GM23338 (cell line): ENCODE measurements around the gene WDR33. TPM values are rescaled to one million over a fixed set of nuclear protein-coding genes. Genes with fewer than 3 reads are reported as not detected.
A peak's percentile ranks its signal among the peaks of the same experiment; 100 is the strongest.

Experiments
- ATAC-seq: fragments of 200-7000 bp; cut with Tn5 transposase; 3 replicates; pipeline ENCODE4 v1.9.1; 2020
- DNase-seq: peaks from one replicate; pipeline ENCODE4 v3.0.0-alpha.2; 2015; ENCODE audit warnings: low spot score
- H2AFZ ChIP-seq: fragments of 200-600 bp; sonication (generic); 2 replicates; pipeline ENCODE4 v1.8.0; 2016; ENCODE audit warnings: antibody characterized with exemption, mild to moderate bottlenecking, moderate library complexity
- H3F3A ChIP-seq: fragments of 200-600 bp; sonication (generic); replicated peaks from 2 replicates; pipeline ENCODE4 v1.8.0; 2017; ENCODE audit warnings: antibody characterized with exemption, mixed run types, low read depth
- H3K27ac ChIP-seq: fragments of 200-600 bp; sonication (generic); 2 replicates; pipeline ENCODE4 v1.6.1; 2016; ENCODE audit warnings: low read depth
- H3K27me3 ChIP-seq: fragments of 200-600 bp; sonication (generic); 2 replicates; pipeline ENCODE4 v1.8.0; 2016; ENCODE audit warnings: mild to moderate bottlenecking, mixed run types, moderate library complexity; ENCODE audit not compliant: insufficient read depth
- H3K36me3 ChIP-seq: fragments of 200-600 bp; sonication (generic); 2 replicates; pipeline ENCODE4 v1.8.0; 2016; ENCODE audit warnings: mild to moderate bottlenecking; ENCODE audit not compliant: insufficient read depth
- H3K4me1 ChIP-seq: fragments of 200-600 bp; sonication (generic); 2 replicates; pipeline ENCODE4 v1.8.0; 2016; ENCODE audit warnings: mild to moderate bottlenecking, moderate library complexity; ENCODE audit not compliant: insufficient read depth
- H3K4me2 ChIP-seq: fragments of 200-600 bp; sonication (generic); 2 replicates; pipeline ENCODE4 v1.7.1; 2017; ENCODE audit warnings: mixed run types
- H3K4me3 ChIP-seq: fragments of 200-600 bp; sonication (generic); 2 replicates; pipeline ENCODE4 v1.6.1; 2016; ENCODE audit warnings: mixed run types
- H3K79me2 ChIP-seq: fragments of 200-600 bp; sonication (generic); replicated peaks from 2 replicates; pipeline ENCODE4 v1.8.0; 2017; ENCODE audit warnings: mild to moderate bottlenecking; ENCODE audit not compliant: insufficient read depth
- H3K9me2 ChIP-seq: fragments of 200-600 bp; sonication (generic); 2 replicates; pipeline ENCODE4 v1.8.0; 2017; ENCODE audit not compliant: insufficient read depth
- H4K20me1 ChIP-seq: fragments of 200-600 bp; sonication (generic); replicated peaks from 2 replicates; pipeline ENCODE4 v1.8.0; 2017; ENCODE audit warnings: mild to moderate bottlenecking; ENCODE audit not compliant: insufficient read depth
- H3K27ac Mint-ChIP-seq: 2 replicates; pipeline ENCODE4 v1.8.0; 2020; ENCODE audit warnings: inconsistent platforms, mild to moderate bottlenecking, moderate library complexity, mixed read lengths
- H3K27me3 Mint-ChIP-seq: 3 replicates; pipeline ENCODE4 v1.8.0; 2022; ENCODE audit warnings: low read depth, mild to moderate bottlenecking, moderate library complexity, mixed read lengths, inconsistent platforms; ENCODE audit not compliant: insufficient read depth, poor library complexity
- H3K36me3 Mint-ChIP-seq: 3 replicates; pipeline ENCODE4 v1.8.0; 2021; ENCODE audit warnings: low read depth, mild to moderate bottlenecking, inconsistent platforms, moderate library complexity, mixed read lengths
- H3K4me1 Mint-ChIP-seq: 3 replicates; pipeline ENCODE4 v1.8.0; 2020; ENCODE audit warnings: mild to moderate bottlenecking, inconsistent platforms, mixed read lengths
- H3K4me3 Mint-ChIP-seq: 3 replicates; pipeline ENCODE4 v1.8.0; 2021; ENCODE audit warnings: moderate library complexity, mild to moderate bottlenecking, inconsistent platforms, mixed read lengths
- H3K9me3 Mint-ChIP-seq: 3 replicates; pipeline ENCODE4 v1.8.0; 2020; ENCODE audit warnings: moderate library complexity, mild to moderate bottlenecking, inconsistent platforms, mixed read lengths
- CREB1 ChIP-seq: fragments of 250-450 bp; sonication (Bioruptor Pico); IDR thresholded peaks from 2 replicates; pipeline ENCODE4 v1.5.0; 2020; ENCODE audit warnings: low read depth, mild to moderate bottlenecking, moderate library complexity
- CTCF ChIP-seq, 2 experiments: fragments of 200-600 bp in 1 of 2; sonication (generic) in 1 of 2; conservative IDR thresholded peaks; 2 replicates each; pipeline versions ENCODE4 v1.5.1 to v1.6.1; 2016 to 2017; ENCODE audit warnings: antibody characterized with exemption in 2 of 2, low read depth in 2 of 2, mild to moderate bottlenecking in 2 of 2, moderate library complexity in 1 of 2
- ETS1 ChIP-seq: IDR thresholded peaks from 2 replicates; pipeline ENCODE4 v1.6.1; 2016; ENCODE audit warnings: antibody characterized with exemption
- EZH2 ChIP-seq: fragments of 200-600 bp; sonication (generic); IDR thresholded peaks from one replicate; pipeline ENCODE4 v1.8.0; 2017; ENCODE audit warnings: antibody characterized with exemption, mild to moderate bottlenecking, low read depth; ENCODE audit not compliant: unreplicated experiment
- JUNB ChIP-seq: IDR thresholded peaks from one replicate; pipeline ENCODE4 v1.6.1; 2016; ENCODE audit warnings: antibody characterized with exemption; ENCODE audit not compliant: unreplicated experiment
- NANOG ChIP-seq: IDR thresholded peaks from 2 replicates; pipeline ENCODE4 v1.6.1; 2016; ENCODE audit warnings: antibody characterized with exemption, borderline replicate concordance
- POLR2AphosphoS5 ChIP-seq: IDR thresholded peaks from 2 replicates; pipeline ENCODE4 v1.6.1; 2016; ENCODE audit warnings: antibody characterized with exemption, low read depth
- REST ChIP-seq: IDR thresholded peaks from one replicate; pipeline ENCODE4 v1.6.1; 2018; ENCODE audit warnings: antibody characterized with exemption; ENCODE audit not compliant: unreplicated experiment
- STAT1 ChIP-seq: IDR thresholded peaks from one replicate; pipeline ENCODE4 v1.6.1; 2016; ENCODE audit warnings: antibody characterized with exemption; ENCODE audit not compliant: unreplicated experiment
- ZNF114 ChIP-seq: fragments of 250-450 bp; sonication (Bioruptor Pico); IDR thresholded peaks from 2 replicates; pipeline ENCODE4 v1.5.0; 2020; ENCODE audit warnings: mild to moderate bottlenecking, moderate library complexity
- ZNF331 ChIP-seq: fragments of 250-450 bp; sonication (Bioruptor Pico); IDR thresholded peaks from 2 replicates; pipeline ENCODE4 v1.5.0; 2020; ENCODE audit warnings: low read depth, mild to moderate bottlenecking, moderate library complexity
- polyA plus RNA-seq: library from polyadenylated mRNA; unstranded; fragments of >200 nt; fragmentation: Nextera tagmentation; extraction: Ambion mirVana; gene quantifications from 2 replicates; pipeline ENCODE4 v1.2.1, GENCODE V29; 2016
- total RNA-seq: library from RNA; depleted of rRNA; stranded (reverse); fragments of >200 nt; shearing (Covaris generic); gene quantifications from 2 replicates; pipeline ENCODE4 v1.2.3, GENCODE V29; 2014

The WDR33 gene
- total and polyA plus RNA-seq, 2 experiments from 2014 or later = 37.2 to 54.7 TPM

- H3K27me3 Mint-ChIP-seq = peaks cover 4% of the 10 kb centered on the region
- TF ChIP-seq EZH2 = no peak
- no peaks in the 10 kb centered on the region for H3K36me3 ChIP-seq
- DNase-seq = no peak
- no peaks in the 10 kb centered on the region for H3K27me3 ChIP-seq
- no peak for ATAC-seq
- peaks cover 8% of the 10 kb centered on the region; the same call in 1 of the 2 replicates for H3K4me1 ChIP-seq
- no peaks in the 10 kb centered on the region; the same call in 2 of the 3 replicates for H3K4me1 Mint-ChIP-seq
- peaks cover 78% of the 10 kb centered on the region for H4K20me1 ChIP-seq
- no peak overlapping the region for H3K4me3 Mint-ChIP-seq
- no peak overlapping the region for H3K4me3 ChIP-seq
- H3K79me2 ChIP-seq = peaks cover 100% of the 10 kb centered on the region
- H3K27ac Mint-ChIP-seq = no peak overlapping the region
- no peak overlapping the region for H3K4me2 ChIP-seq
- no peaks in the 10 kb centered on the region for H3K9me2 ChIP-seq
- H2AFZ ChIP-seq = no peak overlapping the region
- H3K9me3 Mint-ChIP-seq = no peaks in the 10 kb centered on the region
- H3K27ac ChIP-seq = no peak overlapping the region
- no peaks in the 10 kb centered on the region for H3F3A ChIP-seq
- H3K36me3 Mint-ChIP-seq = peaks cover 21% of the 10 kb centered on the region
These were observed 11.0 kb downstream of the WDR33 start for GRCh38 chr2:127799926-127800325.

GRCh38 chr2:127796389-127796788 is 14.6 kb downstream of the WDR33 start:
- Histone ChIP-seq H3K27me3 (no peaks in the 10 kb centered on the region), H3F3A (no peaks in the 10 kb centered on the region), H3K36me3 (no peaks in the 10 kb centered on the region), H3K9me2 (no peaks in the 10 kb centered on the region), H3K4me2 (no peak overlapping the region), H3K79me2 (peaks cover 100% of the 10 kb centered on the region), H3K27ac (peak overlapping the region; percentile 47; the same call in 1 of the 2 replicates), H4K20me1 (peaks cover 66% of the 10 kb centered on the region), H3K4me3 (no peak overlapping the region), H3K4me1 (peaks cover 8% of the 10 kb centered on the region; the same call in 1 of the 2 replicates), H2AFZ (no peak overlapping the region)
- no peak for DNase-seq
- Mint-ChIP-seq H3K27ac (no peak overlapping the region), H3K9me3 (no peaks in the 10 kb centered on the region; the same call in 2 of the 3 replicates), H3K4me3 (no peak overlapping the region), H3K27me3 (peaks cover 4% of the 10 kb centered on the region), H3K4me1 (no peaks in the 10 kb centered on the region; the same call in 2 of the 3 replicates), H3K36me3 (peaks cover 34% of the 10 kb centered on the region)
- no peak for ATAC-seq
- no peak for TF ChIP-seq CREB1 (CRISPR knock-in tag)
- no peak for TF ChIP-seq JUNB
- TF ChIP-seq NANOG = no peak
- TF ChIP-seq CTCF (conservative IDR thresholded peaks at IDR 0.05; ENCODE audit: low read depth in 2 of 2) = no peak
- no peak for TF ChIP-seq ETS1
- no peak for TF ChIP-seq ZNF114 (CRISPR knock-in tag)
- TF ChIP-seq POLR2AphosphoS5 = no peak
- no peak for TF ChIP-seq REST
- TF ChIP-seq STAT1 = no peak
- TF ChIP-seq ZNF331 (CRISPR knock-in tag) = no peak
